HG03060 (cell line): ENCODE measurements around the gene ISG20L2.

Source experiments
- ATAC-seq: cut with Tn5 transposase; IDR thresholded peaks from one replicate; pipeline ENCODE4 v1.9.1; 2021; ENCODE audit warnings: low read depth, moderate number of reproducible peaks; ENCODE audit not compliant: unreplicated experiment

ISG20L2 gene

GRCh38 chr1:156708218-156708661 is 20.3 kb downstream of the ISG20L2 start:
- no peak for ATAC-seq

- ATAC-seq, result no peak
These were observed 20.9 kb downstream of the ISG20L2 start for GRCh38 chr1:156707417-156708217.

- ATAC-seq, result no peak
These were observed 21.7 kb downstream of the ISG20L2 start for GRCh38 chr1:156706657-156707416.

GRCh38 chr1:156705918-156706656 is 22.5 kb downstream of the ISG20L2 start:
- ATAC-seq, result no peak

GRCh38 chr1:156705321-156705917 is 23.1 kb downstream of the ISG20L2 start, which contains the start of gene CRABP2:
TSS of gene CRABP2 (minus strand) at chr1:156705583. CDS start at chr1:156705446, 137 bp downstream.
- ATAC-seq, result no peak

- no peak for ATAC-seq
These were observed 23.6 kb downstream of the ISG20L2 start for GRCh38 chr1:156704930-156705320.

GRCh38 chr1:156704166-156704711 is 24.3 kb downstream of the ISG20L2 start:
- no peak for ATAC-seq

- ATAC-seq, result no peak
These were observed 24.8 kb downstream of the ISG20L2 start for GRCh38 chr1:156703741-156704140.

GRCh38 chr1:156703336-156703735 is 25.2 kb downstream of the ISG20L2 start:
- no peak for ATAC-seq

GRCh38 chr1:156700736-156701531 is 27.6 kb downstream of the ISG20L2 start:
- ATAC-seq, result no peak

- no peak for ATAC-seq
These were observed 29.6 kb downstream of the ISG20L2 start for GRCh38 chr1:156698995-156699394.

- no peak for ATAC-seq
These were observed 31.1 kb downstream of the ISG20L2 start for GRCh38 chr1:156697481-156697880.

GRCh38 chr1:156696755-156697154 is 31.8 kb downstream of the ISG20L2 start:
- no peak for ATAC-seq

- no peak for ATAC-seq
These were observed 33.9 kb downstream of the ISG20L2 start for GRCh38 chr1:156694690-156694962.

- no peak for ATAC-seq
These were observed 34.5 kb downstream of the ISG20L2 start for GRCh38 chr1:156693848-156694689.

GRCh38 chr1:156692925-156693847 is 35.4 kb downstream of the ISG20L2 start:
- ATAC-seq, result no peak

- no peak for ATAC-seq
These were observed 36.1 kb downstream of the ISG20L2 start for GRCh38 chr1:156692441-156692924.
